GM12873 (cell line): ENCODE measurements around the gene CCDC124.

Experiments
- TF ChIP-seq, protein P1 (sequence below): IDR thresholded peaks from 2 replicates; pipeline ENCODE4 v1.5.1; 2012; ENCODE audit warnings: low read depth, mild to moderate bottlenecking, moderate library complexity, low read length, control low read depth; ENCODE audit not compliant: insufficient read depth; ENCODE audit errors: missing control alignments

Gene CCDC124, protein sequence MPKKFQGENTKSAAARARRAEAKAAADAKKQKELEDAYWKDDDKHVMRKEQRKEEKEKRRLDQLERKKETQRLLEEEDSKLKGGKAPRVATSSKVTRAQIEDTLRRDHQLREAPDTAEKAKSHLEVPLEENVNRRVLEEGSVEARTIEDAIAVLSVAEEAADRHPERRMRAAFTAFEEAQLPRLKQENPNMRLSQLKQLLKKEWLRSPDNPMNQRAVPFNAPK

DNA sequence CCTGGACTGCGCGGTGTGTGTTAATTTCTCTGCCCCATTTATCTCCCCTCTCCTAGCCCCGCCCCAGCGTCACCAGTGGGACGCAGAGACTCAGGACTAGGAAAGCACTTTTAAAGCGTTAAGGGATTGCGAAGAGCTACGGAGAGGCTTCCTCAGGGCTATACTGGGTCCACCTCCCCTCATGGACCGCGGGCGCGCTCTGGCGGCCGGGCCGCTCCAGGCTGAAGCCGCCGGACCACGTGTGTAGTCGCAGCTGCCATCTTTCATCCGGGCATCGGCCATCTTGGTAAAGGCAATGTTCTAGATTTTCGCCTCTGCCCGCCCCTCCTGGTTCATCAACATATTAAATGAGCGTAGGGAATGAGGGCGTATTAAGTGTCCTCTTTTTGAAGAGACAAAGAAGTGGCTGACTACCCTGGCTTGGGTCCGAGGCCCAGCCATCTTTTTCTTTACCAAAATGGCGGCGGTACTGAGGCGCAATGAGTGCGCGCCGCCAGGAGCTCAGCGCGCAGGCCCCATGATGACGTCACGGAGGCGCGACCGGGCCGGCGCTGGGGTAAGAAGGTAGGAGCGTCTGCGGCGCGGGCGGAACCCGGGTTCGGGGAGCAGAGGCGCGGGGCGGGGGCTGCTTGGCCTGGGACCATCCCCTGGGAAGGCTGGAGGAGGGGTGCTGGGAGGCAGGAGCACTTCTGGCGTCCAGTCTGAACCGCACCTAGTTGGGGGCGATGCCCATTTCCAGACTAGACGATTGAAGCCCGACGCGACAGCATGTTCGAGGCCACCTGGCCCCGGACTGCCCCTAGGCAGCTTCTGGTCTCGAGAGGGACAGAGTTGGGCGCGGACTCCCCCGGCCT lies at the start of gene CCDC124:
TSS of gene CCDC124 (plus strand) at position 531 of the 854 bp plus-strand sequence. CDS start 3,406 bp downstream, outside the sequence.
- TF ChIP-seq, protein P1, sequence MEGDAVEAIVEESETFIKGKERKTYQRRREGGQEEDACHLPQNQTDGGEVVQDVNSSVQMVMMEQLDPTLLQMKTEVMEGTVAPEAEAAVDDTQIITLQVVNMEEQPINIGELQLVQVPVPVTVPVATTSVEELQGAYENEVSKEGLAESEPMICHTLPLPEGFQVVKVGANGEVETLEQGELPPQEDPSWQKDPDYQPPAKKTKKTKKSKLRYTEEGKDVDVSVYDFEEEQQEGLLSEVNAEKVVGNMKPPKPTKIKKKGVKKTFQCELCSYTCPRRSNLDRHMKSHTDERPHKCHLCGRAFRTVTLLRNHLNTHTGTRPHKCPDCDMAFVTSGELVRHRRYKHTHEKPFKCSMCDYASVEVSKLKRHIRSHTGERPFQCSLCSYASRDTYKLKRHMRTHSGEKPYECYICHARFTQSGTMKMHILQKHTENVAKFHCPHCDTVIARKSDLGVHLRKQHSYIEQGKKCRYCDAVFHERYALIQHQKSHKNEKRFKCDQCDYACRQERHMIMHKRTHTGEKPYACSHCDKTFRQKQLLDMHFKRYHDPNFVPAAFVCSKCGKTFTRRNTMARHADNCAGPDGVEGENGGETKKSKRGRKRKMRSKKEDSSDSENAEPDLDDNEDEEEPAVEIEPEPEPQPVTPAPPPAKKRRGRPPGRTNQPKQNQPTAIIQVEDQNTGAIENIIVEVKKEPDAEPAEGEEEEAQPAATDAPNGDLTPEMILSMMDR: peak; percentile 99

DNA sequence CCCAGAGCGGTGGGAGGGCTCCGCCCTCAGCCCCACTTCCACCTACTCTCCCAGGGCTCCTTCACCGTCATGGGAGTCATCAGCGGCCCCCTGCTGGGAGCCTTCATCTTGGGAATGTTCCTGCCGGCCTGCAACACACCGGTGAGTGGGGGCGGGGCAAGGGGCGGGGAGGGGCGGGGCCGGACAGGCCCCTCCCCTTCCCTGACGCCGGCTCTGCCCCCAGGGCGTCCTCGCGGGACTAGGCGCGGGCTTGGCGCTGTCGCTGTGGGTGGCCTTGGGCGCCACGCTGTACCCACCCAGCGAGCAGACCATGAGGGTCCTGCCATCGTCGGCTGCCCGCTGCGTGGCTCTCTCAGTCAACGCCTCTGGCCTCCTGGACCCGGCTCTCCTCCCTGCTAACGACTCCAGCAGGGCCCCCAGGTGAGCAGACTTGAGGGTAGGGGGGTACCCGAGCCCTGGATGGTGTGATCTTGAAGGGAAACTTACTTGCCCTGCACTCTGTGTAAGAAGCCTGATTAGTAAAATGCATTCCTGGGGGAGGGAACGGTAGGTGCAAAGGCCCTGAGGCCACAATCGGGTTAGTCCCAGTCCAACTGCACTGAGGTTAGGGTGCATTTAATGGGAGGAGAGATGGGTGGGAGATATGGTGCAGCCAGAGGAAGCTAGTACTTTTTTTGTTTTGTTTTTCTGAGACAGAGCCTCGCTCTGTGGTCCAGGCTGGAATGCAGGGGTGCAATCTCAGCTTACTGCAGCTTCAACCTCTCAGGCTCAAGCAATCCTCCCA lies 49.0 kb upstream of the CCDC124 start:
- TF ChIP-seq, protein P1: no peak

DNA sequence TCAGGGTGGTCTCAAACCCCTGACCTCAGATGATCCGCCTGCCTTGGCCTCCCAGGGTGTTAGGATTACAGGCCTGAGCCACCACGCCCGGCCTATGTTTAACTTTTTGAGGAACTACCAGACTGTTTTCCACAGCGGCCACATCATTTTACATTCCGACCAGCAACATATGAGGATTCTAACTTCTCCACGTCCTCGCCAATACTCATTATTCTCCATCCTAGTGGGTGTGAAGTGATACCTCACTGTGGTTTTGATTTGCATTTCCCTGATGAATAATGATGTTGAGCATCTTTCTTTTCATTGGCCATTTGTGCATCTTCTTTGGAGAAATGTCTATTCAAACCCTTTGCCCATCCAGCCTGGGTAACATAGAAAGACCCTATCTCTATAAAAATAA lies 46.3 kb upstream of the CCDC124 start:
- TF ChIP-seq, protein P1: no peak

DNA sequence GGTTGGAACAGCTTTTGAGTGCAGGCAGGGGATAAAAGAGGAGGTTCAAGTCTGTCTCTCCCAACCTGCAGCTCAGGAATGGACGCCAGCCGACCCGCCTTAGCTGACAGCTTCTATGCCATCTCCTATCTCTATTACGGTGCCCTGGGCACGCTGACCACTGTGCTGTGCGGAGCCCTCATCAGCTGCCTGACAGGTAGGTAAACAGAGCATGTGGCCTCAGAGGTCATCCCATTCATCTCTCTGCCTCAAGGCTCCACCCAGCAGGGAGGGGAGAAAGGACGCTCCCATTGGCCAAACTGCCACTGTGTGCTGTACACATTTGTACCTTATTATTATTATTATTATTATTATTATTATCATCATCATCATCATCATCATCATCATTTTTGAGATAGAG lies 44.6 kb upstream of the CCDC124 start:
- TF ChIP-seq, protein P1: no peak

DNA sequence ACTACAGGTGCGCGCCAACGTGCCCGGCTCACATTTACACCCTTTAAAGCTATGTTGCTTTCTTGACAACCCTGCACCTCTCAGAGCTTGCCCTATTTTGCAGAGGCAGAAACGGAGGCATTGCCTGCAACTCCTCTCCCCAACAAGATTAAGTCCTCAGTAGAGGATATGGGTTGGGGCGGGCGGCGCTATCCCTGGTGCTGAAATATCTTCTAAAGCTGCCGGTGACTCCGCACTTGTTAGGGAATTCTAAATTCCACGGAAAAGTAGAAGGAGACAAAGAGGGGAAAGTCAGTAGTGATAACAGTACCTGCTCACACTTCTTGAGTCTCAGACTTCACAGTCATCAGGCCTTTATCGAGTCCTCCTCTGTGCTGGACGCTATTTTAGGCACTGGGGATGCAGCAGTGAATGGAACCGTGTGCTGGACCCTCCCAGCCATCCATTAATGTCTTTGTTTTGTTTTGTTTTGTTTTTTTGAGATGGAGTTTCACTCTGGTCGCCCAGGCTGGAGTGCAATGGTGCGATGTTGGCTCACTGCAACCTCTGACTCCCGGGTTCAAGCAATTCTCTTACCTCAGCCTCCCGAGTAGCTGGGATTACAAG lies 43.1 kb upstream of the CCDC124 start:
- TF ChIP-seq, protein P1: no peak

DNA sequence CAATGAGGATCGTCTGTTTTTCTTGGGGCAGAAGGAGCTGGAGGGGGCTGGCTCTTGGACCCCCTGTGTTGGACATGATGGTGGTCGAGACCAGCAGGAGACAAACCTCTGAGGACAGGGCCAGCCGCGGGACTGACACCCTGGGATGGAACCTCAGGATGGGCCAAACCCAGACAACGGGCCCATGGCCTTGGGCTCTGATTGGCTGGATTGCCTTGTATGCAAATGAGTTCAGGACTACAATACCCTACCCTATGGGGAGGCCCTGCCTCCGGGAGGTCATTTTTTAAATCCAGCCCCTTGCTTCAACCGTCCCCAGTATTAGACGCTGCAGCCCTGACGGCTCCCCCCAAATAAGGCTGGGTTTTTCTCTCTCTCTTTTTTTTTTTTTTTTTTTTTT lies 39.0 kb upstream of the CCDC124 start:
- TF ChIP-seq, protein P1: no peak

DNA sequence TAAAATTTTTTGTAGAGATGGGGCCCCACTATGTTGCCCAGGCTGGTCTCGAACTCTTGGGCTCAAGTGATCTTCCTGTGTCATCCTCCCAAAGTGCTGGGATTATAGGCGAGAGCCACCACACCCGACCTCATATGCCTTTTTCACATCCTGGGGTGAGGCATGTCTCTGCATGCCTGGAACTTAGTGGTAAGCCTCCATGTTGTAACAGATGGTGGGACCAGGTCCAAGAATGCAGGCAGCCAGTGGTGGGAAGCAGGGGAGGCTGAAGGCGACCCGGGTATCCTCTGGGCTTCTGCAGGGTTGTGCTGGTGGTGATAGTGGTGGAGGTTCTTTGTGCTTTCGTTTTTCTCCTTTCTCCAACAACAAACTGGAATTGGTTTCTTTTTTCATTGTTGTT lies 30.1 kb upstream of the CCDC124 start:
- TF ChIP-seq, protein P1: no peak
